GM12878 (cell line): Measurements from ENCODE around the gene OR11A1. TPM values are rescaled to one million over a fixed set of nuclear protein-coding genes. Genes with fewer than 3 reads are reported as not detected.

Experiments
- ATAC-seq: fragments of 200-7000 bp; cut with Tn5 transposase; 3 replicates; pipeline ENCODE4 v1.9.1; 2020; ENCODE audit warnings: mild to moderate bottlenecking, moderate library complexity
- BruUV-seq: library from RNA; stranded (reverse); fragments of 400-500 nt; replicated peaks from 2 replicates; lab custom pipeline; 2021; lab: Mats Ljungman, UMichigan
- CTCF ChIA-PET: fragments of 300-600 bp; sonication (Branson Sonifier 250); formaldehyde crosslinking; extraction: SDS; loops from one replicate; lab custom pipeline; 2021; ENCODE audit warnings: inconsistent platforms; lab: Yijun Ruan, JAX
- POLR2A ChIA-PET: fragments of 350-600 bp; formaldehyde crosslinking; extraction: SDS; loops from one replicate; lab custom pipeline; 2021; ENCODE audit warnings: inconsistent platforms; lab: Charles Lee
- RAD21 ChIA-PET: fragments of 300-600 bp; sonication (Branson Sonifier 250); formaldehyde crosslinking; loops from one replicate; lab custom pipeline; 2023; ENCODE audit warnings: antibody characterized with exemption; ENCODE audit not compliant: unreplicated experiment; lab: Charles Lee
- SMC1A ChIA-PET: fragments of 300-600 bp; sonication (Branson Sonifier 250); formaldehyde crosslinking; loops from one replicate; lab custom pipeline; 2023; ENCODE audit not compliant: unreplicated experiment, uncharacterized antibody; lab: Charles Lee
- DNase-seq: peaks from one replicate; pipeline ENCODE4 v3.0.0-alpha.2; 2011; ENCODE audit warnings: low read depth, low spot score
- FAIRE-seq: peaks from 3 replicates; lab custom pipeline; 2011; peaks lifted over from hg19 to GRCh38; lab: Jason Lieb, UNC
- H2AFZ ChIP-seq: 2 replicates; pipeline ENCODE4 v1.6.0; 2011; ENCODE audit warnings: low read depth, low read length, control low read depth; ENCODE audit not compliant: control insufficient read depth
- H3K27ac ChIP-seq: 2 replicates; pipeline ENCODE4 v1.5.1; 2011; ENCODE audit warnings: control low read depth; ENCODE audit not compliant: control insufficient read depth, insufficient read depth
- H3K27me3 ChIP-seq, 2 experiments: replicated peaks in 1 of 2; 2 replicates each; pipeline versions ENCODE4 v1.6.0 to v1.6.1; 2011; ENCODE audit warnings: low read length in 1 of 2; ENCODE audit not compliant: control insufficient read depth in 2 of 2, insufficient read depth in 2 of 2
- H3K36me3 ChIP-seq, 2 experiments: 2 replicates each; pipeline ENCODE4 v1.5.1; 2011; ENCODE audit warnings: low read length in 1 of 2; ENCODE audit not compliant: control insufficient read depth in 2 of 2, insufficient read depth in 2 of 2
- H3K4me1 ChIP-seq: 2 replicates; pipeline ENCODE4 v1.6.1; 2011; ENCODE audit warnings: mild to moderate bottlenecking, low read length, moderate library complexity, mixed read lengths; ENCODE audit not compliant: control insufficient read depth, insufficient read depth
- H3K4me2 ChIP-seq: 2 replicates; pipeline ENCODE4 v1.6.0; 2011; ENCODE audit warnings: control low read depth; ENCODE audit not compliant: control insufficient read depth, insufficient read depth
- H3K4me3 ChIP-seq: fragments of 200-600 bp; sonication (generic); 2 replicates; pipeline ENCODE4 v1.5.1; 2016
- H3K79me2 ChIP-seq: 2 replicates; pipeline ENCODE4 v1.6.0; 2011; ENCODE audit warnings: low read length; ENCODE audit not compliant: control insufficient read depth, insufficient read depth
- H3K9ac ChIP-seq: 2 replicates; pipeline ENCODE4 v1.8.0; 2011; ENCODE audit warnings: low read length, control low read depth, mixed read lengths; ENCODE audit not compliant: control insufficient read depth, insufficient read depth
- H3K9me3 ChIP-seq: replicated peaks from 3 replicates; pipeline ENCODE4 v1.5.1; 2011; ENCODE audit warnings: mild to moderate bottlenecking, low read length; ENCODE audit not compliant: control insufficient read depth, insufficient read depth
- H4K20me1 ChIP-seq: 2 replicates; pipeline ENCODE4 v1.6.0; 2011; ENCODE audit not compliant: control insufficient read depth, insufficient read depth
- ATF2 ChIP-seq: IDR thresholded peaks from 2 replicates; pipeline ENCODE4 v1.6.1; 2012; ENCODE audit warnings: low read length, inconsistent platforms
- BCLAF1 ChIP-seq: fragments of 450-650 bp; IDR thresholded peaks from 2 replicates; pipeline ENCODE4 v1.6.1; 2017; ENCODE audit warnings: antibody characterized with exemption, mild to moderate bottlenecking, moderate library complexity
- E2F4 ChIP-seq: IDR thresholded peaks from 2 replicates; pipeline ENCODE4 v1.6.1; 2012; ENCODE audit warnings: low read depth, low read length, improper control_type of control experiment
- FOS ChIP-seq: IDR thresholded peaks from 3 replicates; pipeline ENCODE4 v1.6.1; 2011; ENCODE audit warnings: borderline replicate concordance; ENCODE audit not compliant: insufficient read length; ENCODE audit errors: extremely low read depth
- HSF1 ChIP-seq: fragments of 150-350 bp; IDR thresholded peaks from 2 replicates; pipeline ENCODE4 v1.6.1; 2014; ENCODE audit warnings: mild to moderate bottlenecking, low read depth, low read length
- IKZF1 ChIP-seq: fragments of 450-650 bp; conservative IDR thresholded peaks from 2 replicates; pipeline ENCODE4 v1.6.1; 2017; ENCODE audit warnings: antibody characterized with exemption, mild to moderate bottlenecking
- IRF5 ChIP-seq: fragments of 450-650 bp; IDR thresholded peaks from 2 replicates; pipeline ENCODE4 v1.6.1; 2017; ENCODE audit warnings: borderline replicate concordance
- MEF2B ChIP-seq: fragments of 450-650 bp; IDR thresholded peaks from 2 replicates; pipeline ENCODE4 v1.6.1; 2018; ENCODE audit warnings: mild to moderate bottlenecking, moderate library complexity; ENCODE audit not compliant: partially characterized antibody, poor library complexity, severe bottlenecking
- NR2C1 ChIP-seq: fragments of 450-650 bp; IDR thresholded peaks from 2 replicates; pipeline ENCODE4 v1.6.1; 2017; ENCODE audit warnings: antibody characterized with exemption, mild to moderate bottlenecking, moderate library complexity
- PAX5 ChIP-seq: IDR thresholded peaks from 2 replicates; pipeline ENCODE4 v1.6.1; 2011; ENCODE audit warnings: low read depth, low read length, borderline replicate concordance
- RELA ChIP-seq: fragments of 450-650 bp; IDR thresholded peaks from 2 replicates; pipeline ENCODE4 v1.8.0; 2014; ENCODE audit warnings: borderline replicate concordance; ENCODE audit not compliant: partially characterized antibody
- SIX5 ChIP-seq: IDR thresholded peaks from 2 replicates; pipeline ENCODE4 v1.6.1; 2011; ENCODE audit warnings: mild to moderate bottlenecking, low read depth, low read length, moderate library complexity; ENCODE audit not compliant: severe bottlenecking
- SREBF2 ChIP-seq: IDR thresholded peaks from 2 replicates; pipeline ENCODE4 v1.6.1; 2012; ENCODE audit warnings: mild to moderate bottlenecking, low read length
- ZNF384 ChIP-seq: IDR thresholded peaks from 2 replicates; pipeline ENCODE4 v1.6.1; 2012; ENCODE audit warnings: low read depth, mild to moderate bottlenecking, low read length, improper control_type of control experiment, borderline replicate concordance
- WGBS: methylation state at CpG from one replicate; pipeline ENCODE4 v1.1.6; 2016; ENCODE audit warnings: low lambda C conversion rate; ENCODE audit not compliant: insufficient replicate concordance, insufficient coverage; ENCODE audit errors: missing lambda C conversion rate; 5-methylcytosine and 5-hydroxymethylcytosine counted together
- in situ Hi-C: fragments of 300-500 bp; cut with MboI; formaldehyde crosslinking; loops from 9 replicates; pipeline ENCODE4 v1.14.3; 2018; ENCODE audit warnings: mixed read lengths
- intact Hi-C: fragments of 100-400 bp; cut with micrococcal nuclease; formaldehyde crosslinking; loops from one replicate; pipeline ENCODE4 v1.14.2; 2022; ENCODE audit not compliant: unreplicated experiment
- polyA plus RNA-seq, 11 experiments: library from polyadenylated mRNA; depleted of rRNA in 4 of 11; unstranded in 6 of 11; stranded (reverse) in 5 of 11; fragments of >200 nt; fragmentation: Nextera tagmentation in 4 of 11; fragmentation: Illumina TruSeq in 1 of 11; extraction: Ambion mirVana in 4 of 11; extraction: Trizol in 1 of 11; gene quantifications; 1 replicate in 1 of 11; 2 replicates in 10 of 11; pipeline versions ENCODE4 v1.2.1 to v1.2.3, GENCODE V29; 2011 to 2016; ENCODE audit warnings: inconsistent platforms in 2 of 11, missing spikeins in 2 of 11, low read depth in 1 of 11
- total RNA-seq, 4 experiments: library from RNA; depleted of rRNA in 3 of 4; stranded (reverse); fragments of >200 nt in 3 of 4; fragmentation: Illumina TruSeq in 1 of 4; extraction: Trizol in 1 of 4; gene quantifications; 2 replicates each; pipeline versions ENCODE4 v1.2.1 to v1.2.3, GENCODE V29; 2013 to 2021

Gene OR11A1
- total and polyA plus RNA-seq, 10 of the 15 experiments (the other 5 are each of a cell fraction or from before 2014, with no cell fraction given): not detected

- in situ Hi-C loops (no loop called here), intact Hi-C loops (no loop called here)
- Histone ChIP-seq H3K9ac (no peak within 1 kb of the TSS), H3K4me3 (no peak within 1 kb of the TSS), H3K27ac (no peak within 1 kb of the TSS), H3K4me2 (no peak within 1 kb of the TSS), H2AFZ (no peak within 1 kb of the TSS), H3K9me3 (no peaks in the 10 kb centered on the region), H3K27me3 (no peaks in the 10 kb centered on the region; a peak in 1 of 4 replicates), H3K36me3 (no peaks in the 10 kb centered on the region), H4K20me1 (no peaks in the 10 kb centered on the region), H3K79me2 (no peaks in the 10 kb centered on the region), H3K4me1 (no peaks in the 10 kb centered on the region)
- POLR2A ChIA-PET: no interaction called here
- ATAC-seq (no peak), DNase-seq (no peak), FAIRE-seq (no peak)
- TF ChIP-seq RELA (no peak), E2F4 (no peak), NR2C1 (no peak), HSF1 (no peak), IKZF1 (no peak), ZNF384 (no peak), SREBF2 (no peak), ATF2 (no peak), PAX5 (no peak), BCLAF1 (no peak), SIX5 (no peak), IRF5 (no peak), FOS (no peak), MEF2B (no peak)
- RAD21 ChIA-PET: no interaction called here
- CTCF ChIA-PET: no interaction called here
- 32% methylated on average over 2 of the region's 2 CpGs for WGBS
- no TSS peak for BruUV-seq
- SMC1A ChIA-PET: no interaction called here
These were observed 30.8 kb upstream of the OR11A1 start, which contains the start of gene MAS1L for GRCh38 chr6:29487660-29488059. Gene MAS1L (minus strand): TSS chr6:29487956. CDS start chr6:29487902, 54 bp downstream.
